Measurements from ENCODE around the gene PTPN11.

GRCh38 chr12:112408621-112409020 lies 10.1 kb upstream of the PTPN11 start:
- TF ChIP-seq POLR2A (IDR thresholded peaks at IDR 0.05; ENCODE audit: control extremely low read depth in 1 of 2, low read depth in 2 of 2, low read length in 2 of 2) (no peak), CTCF (IDR thresholded peaks at IDR 0.05; ENCODE audit: control extremely low read depth in 1 of 3, insufficient read depth in 1 of 3, low read depth in 1 of 3, low read length in 3 of 3) (no peak), TCF12 (IDR thresholded peaks at IDR 0.05; ENCODE audit: low read depth, low read length) (no peak), EZH2 (IDR thresholded peaks at IDR 0.05; ENCODE audit: low read depth, low read length, severe bottlenecking) (no peak), JUND (IDR thresholded peaks at IDR 0.05; ENCODE audit: low read length) (no peak), ZNF274 (IDR thresholded peaks at IDR 0.05; ENCODE audit: borderline replicate concordance, extremely low read depth, low read length) (no peak), MAX (IDR thresholded peaks at IDR 0.05) (no peak), JUN (IDR thresholded peaks at IDR 0.05; ENCODE audit: low read depth, low read length) (no peak)
